T follicular helper cell (primary cell): ENCODE data around the gene NCF4.

Experiments used
- DNase-seq: peaks from one replicate; pipeline ENCODE4 v3.0.0-alpha.2; 2020; ENCODE audit warnings: low read depth

Gene NCF4

GRCh38 chr22:36864454-36865215 is 3.8 kb downstream of the NCF4 start:
- DNase-seq, result no peak

GRCh38 chr22:36865346-36865745 is 4.5 kb downstream of the NCF4 start:
- no peak for DNase-seq

GRCh38 chr22:36867695-36868094 is 6.9 kb downstream of the NCF4 start:
- no peak for DNase-seq

GRCh38 chr22:36868546-36869181 is 7.9 kb downstream of the NCF4 start:
- DNase-seq, result no peak

GRCh38 chr22:36870250-36870649 is 9.4 kb downstream of the NCF4 start:
- no peak for DNase-seq

GRCh38 chr22:36871669-36872081 is 10.9 kb downstream of the NCF4 start:
- DNase-seq, result no peak

- no peak for DNase-seq
Observed at GRCh38 chr22:36872084-36872483, 11.3 kb downstream of the NCF4 start.

- DNase-seq, result no peak
Observed at GRCh38 chr22:36872866-36873498, 12.2 kb downstream of the NCF4 start.

GRCh38 chr22:36873614-36874308 is 13.0 kb downstream of the NCF4 start:
- DNase-seq, result no peak

GRCh38 chr22:36874309-36874696 is 13.5 kb downstream of the NCF4 start:
- DNase-seq, result no peak

GRCh38 chr22:36874736-36875135 is 13.9 kb downstream of the NCF4 start:
- DNase-seq, result no peak

- DNase-seq, result no peak
Observed at GRCh38 chr22:36875741-36876140, 14.9 kb downstream of the NCF4 start.

GRCh38 chr22:36879775-36880174 is 19.0 kb downstream of the NCF4 start:
- DNase-seq, result no peak

GRCh38 chr22:36881504-36882245 is 20.9 kb downstream of the NCF4 start:
- no peak for DNase-seq

- DNase-seq, result no peak
Observed at GRCh38 chr22:36884349-36885158, 23.7 kb downstream of the NCF4 start.

GRCh38 chr22:36885474-36885873 is 24.7 kb downstream of the NCF4 start:
- DNase-seq, result no peak

- no peak for DNase-seq
Observed at GRCh38 chr22:36886016-36886415, 25.2 kb downstream of the NCF4 start.

GRCh38 chr22:36887162-36887561 is 26.4 kb downstream of the NCF4 start:
- DNase-seq, result peak; percentile 13

GRCh38 chr22:36891646-36892045 is 30.8 kb downstream of the NCF4 start:
- DNase-seq, result no peak

- no peak for DNase-seq
Observed at GRCh38 chr22:36892292-36892691, 31.5 kb downstream of the NCF4 start.

GRCh38 chr22:36893262-36893661 is 32.5 kb downstream of the NCF4 start:
- DNase-seq, result no peak
